Pancreas (tissue), 10 donors: ENCODE results near the gene RTN4R. TPM values are rescaled to one million over a fixed set of nuclear protein-coding genes. Genes with fewer than 3 reads are reported as not detected.
A peak's percentile ranks its signal among the peaks of the same experiment; 100 is the strongest.

Source experiments
- ATAC-seq, 4 donors: fragments of 200-7000 bp; cut with Tn5 transposase; one replicate each; pipeline versions ENCODE4 v1.8.0 to v1.9.1; 2020; ENCODE audit warnings: mild to moderate bottlenecking in 4 of 4, moderate library complexity in 4 of 4
- DNase-seq, 6 donors: peaks; one replicate each; pipeline ENCODE4 v3.0.0-alpha.2; 2020
- FAIRE-seq: peaks from 2 replicates; lab custom pipeline; 2012; peaks lifted over from hg19 to GRCh38; lab: Jason Lieb, UNC
- H3K27ac ChIP-seq, 4 donors: fragments of 200-600 bp; sonication (generic); 1 replicate in 3 of 4; 2 replicates in 1 of 4; pipeline versions ENCODE4 v1.5.0 to v1.8.0; 2020
- H3K27me3 ChIP-seq, 4 donors: fragments of 200-600 bp; one replicate each; pipeline ENCODE4 v1.8.0; 2021
- H3K36me3 ChIP-seq, 3 donors: fragments of 200-600 bp; sonication (generic) in 1 of 3; one replicate each; pipeline versions ENCODE4 v1.5.0 to v1.8.0; 2020 to 2021
- H3K4me1 ChIP-seq, 3 donors: fragments of 200-600 bp; one replicate each; pipeline ENCODE4 v1.8.0; 2021
- H3K4me3 ChIP-seq, 4 donors: fragments of 200-600 bp; sonication (generic) in 2 of 4; one replicate each; pipeline versions ENCODE4 v1.5.0 to v1.8.0; 2020 to 2021
- H3K9me3 ChIP-seq, 4 donors: fragments of 200-600 bp; one replicate each; pipeline ENCODE4 v1.8.0; 2021
- WGBS, 2 donors: extraction: QIAGEN DNeasy Blood & Tissue Kit; methylation state at CpG; one replicate each; pipeline ENCODE4 v1.1.7; 2013; 5-methylcytosine and 5-hydroxymethylcytosine counted together
- intact Hi-C, 3 donors: fragments of 100-400 bp; cut with DNase I; formaldehyde crosslinking; loops; one replicate each; pipeline versions ENCODE4 v1.11.1 to v1.14.2; 2022
- polyA plus RNA-seq, 2 donors: library from polyadenylated mRNA; stranded (reverse); fragments of 200-250 nt; gene quantifications; one replicate each; pipeline ENCODE4 v1.2.3, GENCODE V29; 2013
- total RNA-seq, 6 donors: library from RNA; stranded (reverse); fragmentation: NEBNext Ultra II Directional in 4 of 6; extraction: Animal tissue kit (Norgen Biotek cat#: 25700) in 4 of 6; gene quantifications; one replicate each; pipeline versions ENCODE4 v1.2.1 to v1.2.4, GENCODE V29; 2021 to 2023
- TF ChIP-seq, protein P1 (sequence below), 4 donors: fragments of 200-600 bp; sonication (generic) in 3 of 4; IDR thresholded peaks; one replicate each; pipeline versions ENCODE4 v1.5.0 to v1.8.0; 2021; ENCODE audit warnings: antibody characterized with exemption in 4 of 4
- donor health status: healthy with polysubstance abuse.
- donor health status: DM: no; HTN: no; CAD: no; lungs with moderate emphysema.
- donor health status: DM: no; HTN: no; CAD: no.
- donor health status: control.
- donor health status: control.
- donor health status: Bipolar disorder and iron deficiency.
- donor health status: DM: yes; HTN: yes; CAD: no.
- donor health status: DM: no; HTN: no; CAD: no.
- donor health status: DM: no; HTN: no; CAD: no.
- donor health status: DM: yes; HTN: yes; CAD: no.

Gene RTN4R
- total and polyA plus RNA-seq, 8 donors, result 0.88 to 7.4 (median 1.7) TPM

- intact Hi-C loops, result loop anchor here in 1 of 3 donors (10.0 kb wide), 1 partner anchor 85 kb away; the partner anchor contains the start of gene CCDC188
These were observed 28.3 kb downstream of the RTN4R start for GRCh38 chr22:20239676-20240446.

DNA sequence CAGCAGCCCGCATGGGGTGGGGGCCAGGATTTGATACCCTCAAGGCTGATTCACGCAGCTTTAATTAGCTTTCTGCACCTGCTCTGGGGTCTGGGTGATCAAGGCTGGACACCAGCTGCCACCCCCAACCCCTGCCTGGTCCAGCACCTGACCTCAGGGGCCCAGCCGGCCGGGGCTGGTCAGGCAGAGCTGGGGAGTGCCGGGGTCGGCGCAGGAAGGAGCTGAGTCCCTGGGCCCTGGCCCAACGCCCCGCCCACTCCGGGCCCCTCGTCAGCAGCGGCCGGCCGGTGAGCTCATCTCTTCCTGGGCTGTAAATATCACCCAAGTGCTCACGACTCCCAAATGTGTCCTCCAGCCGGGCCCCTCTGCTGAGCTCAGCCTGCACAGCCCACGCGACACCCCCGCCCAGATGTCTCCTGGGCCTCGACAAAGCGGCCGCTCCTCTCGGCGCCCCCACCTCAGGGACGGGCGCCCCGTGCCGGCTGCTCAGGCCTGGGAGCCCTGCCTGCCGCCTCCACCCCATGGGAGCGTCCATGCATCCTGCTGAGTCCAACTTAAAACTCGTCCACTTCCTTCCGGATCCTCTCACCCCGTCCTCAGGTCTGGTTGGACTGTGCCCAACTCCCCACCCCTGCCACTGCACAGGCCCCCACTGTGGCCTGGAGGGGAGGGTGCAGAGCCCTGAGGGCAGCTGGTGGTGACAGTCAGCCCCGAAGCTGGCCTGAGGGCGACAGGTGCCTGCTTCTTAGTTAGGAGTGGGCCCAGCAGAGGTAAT, 29.0 kb downstream of the RTN4R start:
- Histone ChIP-seq H3K4me1 (peaks cover 0 to 5% (median 5%) of the 10 kb centered on the region in 3 donors), H3K36me3 (no peaks in the 10 kb centered on the region), H3K27ac (no peak overlapping the region), H3K9me3 (no peaks in the 10 kb centered on the region), H3K27me3 (no peaks in the 10 kb centered on the region), H3K4me3 (no peak overlapping the region)
- WGBS, 2 donors, result 76 to 79% methylated on average over 34 to 35 of the region's 35 CpGs
- intact Hi-C loops, result loop anchor here in 1 of 3 donors (10.0 kb wide), 1 partner anchor 84 kb away; the partner anchor contains the start of gene CCDC188
- ATAC-seq, result no peak
- TF ChIP-seq, protein P1, sequence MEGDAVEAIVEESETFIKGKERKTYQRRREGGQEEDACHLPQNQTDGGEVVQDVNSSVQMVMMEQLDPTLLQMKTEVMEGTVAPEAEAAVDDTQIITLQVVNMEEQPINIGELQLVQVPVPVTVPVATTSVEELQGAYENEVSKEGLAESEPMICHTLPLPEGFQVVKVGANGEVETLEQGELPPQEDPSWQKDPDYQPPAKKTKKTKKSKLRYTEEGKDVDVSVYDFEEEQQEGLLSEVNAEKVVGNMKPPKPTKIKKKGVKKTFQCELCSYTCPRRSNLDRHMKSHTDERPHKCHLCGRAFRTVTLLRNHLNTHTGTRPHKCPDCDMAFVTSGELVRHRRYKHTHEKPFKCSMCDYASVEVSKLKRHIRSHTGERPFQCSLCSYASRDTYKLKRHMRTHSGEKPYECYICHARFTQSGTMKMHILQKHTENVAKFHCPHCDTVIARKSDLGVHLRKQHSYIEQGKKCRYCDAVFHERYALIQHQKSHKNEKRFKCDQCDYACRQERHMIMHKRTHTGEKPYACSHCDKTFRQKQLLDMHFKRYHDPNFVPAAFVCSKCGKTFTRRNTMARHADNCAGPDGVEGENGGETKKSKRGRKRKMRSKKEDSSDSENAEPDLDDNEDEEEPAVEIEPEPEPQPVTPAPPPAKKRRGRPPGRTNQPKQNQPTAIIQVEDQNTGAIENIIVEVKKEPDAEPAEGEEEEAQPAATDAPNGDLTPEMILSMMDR (IDR thresholded peaks at IDR 0.05), result no peak
- no peak for FAIRE-seq
- no peak for DNase-seq

More at GRCh38 chr22:20239676-20240446, 28.3 kb downstream of the RTN4R start:
- FAIRE-seq, result no peak
- ATAC-seq, result no peak
- Histone ChIP-seq H3K4me3 (no peak overlapping the region), H3K4me1 (peaks cover 0 to 5% (median 5%) of the 10 kb centered on the region in 3 donors), H3K9me3 (no peaks in the 10 kb centered on the region), H3K36me3 (no peaks in the 10 kb centered on the region), H3K27me3 (no peaks in the 10 kb centered on the region), H3K27ac (no peak overlapping the region)
- TF ChIP-seq, protein P1 (IDR thresholded peaks at IDR 0.05), result no peak
- DNase-seq, result no peak
- WGBS, 2 donors, result 84 to 93% methylated on average over 8 to 9 of the region's 9 CpGs

GRCh38 chr22:20238536-20238900, 29.6 kb downstream of the RTN4R start:
- peaks cover 0 to 5% (median 5%) of the 10 kb centered on the region in 3 donors for H3K4me1 ChIP-seq
- no peaks in the 10 kb centered on the region for H3K27me3 ChIP-seq
- ATAC-seq (peak; percentile 81 to 90 (median 84)), DNase-seq (peak in 5 of 6 donors; percentile 48 to 84 (median 73)), FAIRE-seq (no peak)
- H3K27ac ChIP-seq, result peak overlapping the region in 1 of 4 donors; percentile 37
- 24 to 39% methylated on average over 6 of the region's 6 CpGs for WGBS, 2 donors
- H3K4me3 ChIP-seq, result no peak overlapping the region
- H3K36me3 ChIP-seq, result no peaks in the 10 kb centered on the region
- intact Hi-C loops, result loop anchor here in 1 of 3 donors (10.0 kb wide), 1 partner anchor 84 kb away; the partner anchor contains the start of gene CCDC188
- H3K9me3 ChIP-seq, result no peaks in the 10 kb centered on the region
- TF ChIP-seq, protein P1 (IDR thresholded peaks at IDR 0.05), result peak; percentile 14 to 66 (median 49)

DNA sequence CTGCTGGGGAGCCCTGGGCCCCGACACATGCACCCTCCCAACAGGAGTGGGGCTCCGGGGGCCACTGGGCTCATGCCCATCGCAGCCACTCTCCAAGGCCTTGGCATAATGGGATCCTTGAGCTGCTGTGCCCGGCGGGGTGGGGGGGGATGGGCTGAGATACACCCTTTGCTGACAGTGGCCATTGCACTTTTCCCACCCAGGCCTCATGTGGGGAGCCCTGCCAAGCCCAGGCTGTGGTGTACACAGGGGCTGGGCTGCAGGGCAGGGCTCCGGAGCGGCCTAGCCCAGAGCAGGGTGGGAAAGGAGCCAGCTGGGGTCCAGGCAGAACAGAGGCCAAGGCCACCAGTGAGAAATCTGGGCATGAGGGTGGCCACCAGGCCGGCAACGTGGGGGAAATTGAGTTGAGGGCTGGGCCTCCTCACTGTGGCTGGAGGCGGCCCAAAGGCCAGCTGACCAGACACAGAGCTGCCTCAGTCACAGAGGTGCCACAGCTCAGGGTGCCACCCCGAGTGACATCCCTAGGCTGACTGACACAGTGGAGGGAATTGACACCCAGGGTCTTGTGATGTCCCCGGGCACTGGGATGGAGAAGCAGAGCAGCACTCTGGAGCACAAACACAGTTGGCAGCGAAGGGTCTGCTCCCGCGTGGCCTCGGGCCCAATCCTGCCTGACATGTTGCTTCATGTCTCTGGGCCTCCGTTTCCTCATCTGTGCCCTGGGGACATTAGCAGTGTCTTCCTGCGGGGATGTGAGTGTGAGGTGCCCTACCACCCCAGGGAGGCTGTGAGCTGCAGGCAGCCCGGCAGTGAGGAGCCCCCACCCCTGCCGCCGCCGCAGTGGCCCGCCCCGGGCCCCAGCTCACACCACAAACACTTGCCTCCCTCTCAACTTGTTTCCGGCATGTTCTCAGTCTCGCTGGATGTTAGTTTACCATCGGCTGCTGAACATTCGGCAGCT, 30.4 kb downstream of the RTN4R start:
- H3K27me3 ChIP-seq, result no peaks in the 10 kb centered on the region
- DNase-seq (peak in 4 of 6 donors; percentile 39 to 69 (median 55)), FAIRE-seq (no peak), ATAC-seq (peak; percentile 39 to 65 (median 60))
- TF ChIP-seq, protein P1 (IDR thresholded peaks at IDR 0.05), result no peak
- intact Hi-C loops, result loop anchor here in 1 of 3 donors (10.0 kb wide), 1 partner anchor 83 kb away; the partner anchor contains the start of gene CCDC188
- peak overlapping the region in 2 of 4 donors; percentile 4 to 37 for H3K27ac ChIP-seq
- 59 to 65% methylated on average over 28 of the region's 28 CpGs for WGBS, 2 donors
- H3K36me3 ChIP-seq, result no peaks in the 10 kb centered on the region
- peaks cover 0 to 5% (median 5%) of the 10 kb centered on the region in 3 donors for H3K4me1 ChIP-seq
- H3K4me3 ChIP-seq, result no peak overlapping the region
- H3K9me3 ChIP-seq, result no peaks in the 10 kb centered on the region
